HG03103 (cell line): ENCODE data around the gene ASH1L.

ENCODE experiments used
- ATAC-seq: cut with Tn5 transposase; IDR thresholded peaks from one replicate; pipeline ENCODE4 v1.9.1; 2021; ENCODE audit warnings: low read depth; ENCODE audit not compliant: unreplicated experiment

Gene ASH1L

DNA sequence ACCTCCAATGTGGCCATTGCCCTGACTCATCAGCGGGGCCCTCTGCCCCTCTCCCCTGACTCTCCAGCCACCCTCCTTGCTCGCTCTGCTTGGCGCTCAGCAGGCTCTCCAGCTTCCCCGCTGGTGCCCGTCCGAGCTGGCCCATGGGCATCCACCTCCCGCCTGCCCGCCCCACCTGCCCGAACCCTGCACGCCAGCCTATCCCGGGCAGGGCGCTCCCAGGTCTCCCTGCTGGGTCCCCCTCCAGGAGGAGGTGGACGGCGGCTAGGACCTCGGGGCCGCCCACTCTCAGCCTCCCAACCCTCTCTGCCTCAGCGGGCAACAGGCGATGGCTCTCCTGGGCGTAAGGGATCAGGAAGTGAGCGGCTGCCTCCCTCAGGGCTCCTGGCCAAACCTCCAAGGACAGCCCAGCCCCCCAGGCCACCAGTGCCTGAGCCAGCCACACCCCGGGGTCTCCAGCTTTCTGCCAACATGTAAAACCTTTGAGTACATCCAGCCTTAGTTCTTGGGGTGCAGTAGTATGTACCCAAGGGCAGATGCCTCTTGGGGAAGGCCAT is 274.5 kb downstream of the ASH1L start:
- ATAC-seq = no peak

DNA sequence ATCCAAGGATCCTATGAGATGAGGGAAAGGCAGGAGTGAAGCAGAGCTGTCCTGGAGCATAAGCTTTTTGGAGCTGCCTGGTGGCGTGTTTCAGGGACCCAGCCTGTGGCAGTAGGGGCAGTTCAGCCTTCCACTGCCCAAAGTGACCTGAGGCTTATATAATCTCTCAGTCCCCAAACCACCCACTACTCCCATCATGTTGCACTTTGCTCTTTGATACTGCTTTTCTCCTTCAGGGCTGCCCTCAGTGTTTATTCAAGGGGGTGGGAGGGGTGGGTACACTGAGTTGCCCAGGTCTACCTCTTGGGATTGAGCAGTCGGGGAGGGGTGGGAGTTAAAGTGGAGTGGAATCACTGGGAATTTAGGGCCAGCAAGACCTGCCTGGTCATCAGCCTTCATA is 276.1 kb downstream of the ASH1L start:
- no peak for ATAC-seq

DNA sequence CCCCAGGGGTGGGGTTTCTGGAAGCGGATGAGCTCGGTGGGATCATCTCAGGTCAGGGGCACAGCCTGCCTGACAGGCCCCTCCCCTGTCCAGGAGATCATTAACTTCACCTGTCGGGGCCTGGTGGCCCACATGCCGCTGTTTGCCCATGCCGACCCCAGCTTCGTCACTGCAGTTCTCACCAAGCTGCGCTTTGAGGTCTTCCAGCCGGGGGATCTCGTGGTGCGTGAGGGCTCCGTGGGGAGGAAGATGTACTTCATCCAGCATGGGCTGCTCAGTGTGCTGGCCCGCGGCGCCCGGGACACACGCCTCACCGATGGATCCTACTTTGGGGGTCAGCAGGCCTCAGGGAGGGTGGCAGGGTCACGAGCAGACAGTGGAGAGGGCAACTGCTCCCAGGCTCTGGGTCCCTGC is 277.0 kb downstream of the ASH1L start:
- no peak for ATAC-seq
